Activated CD4-positive, CD25-positive, alpha-beta regulatory T cell treated with anti-CD3 and anti-CD28 coated beads, Interleukin-2, amount 50 U/mL, for 16 hours (primary cell): ENCODE results near the gene PRIM1.
"Not testable (repeated sequence)": the region's sequence is repeated elsewhere in the genome, so short reads cannot be mapped to it uniquely, and the experiment has no call there.

Source experiments
- DNase-seq: peaks from one replicate; pipeline ENCODE4 v3.0.0-alpha.2; 2020; ENCODE audit warnings: low read depth, low spot score

Gene PRIM1

GRCh38 chr12:56718636-56719035, 33.5 kb downstream of the PRIM1 start:
- no peak for DNase-seq

DNA sequence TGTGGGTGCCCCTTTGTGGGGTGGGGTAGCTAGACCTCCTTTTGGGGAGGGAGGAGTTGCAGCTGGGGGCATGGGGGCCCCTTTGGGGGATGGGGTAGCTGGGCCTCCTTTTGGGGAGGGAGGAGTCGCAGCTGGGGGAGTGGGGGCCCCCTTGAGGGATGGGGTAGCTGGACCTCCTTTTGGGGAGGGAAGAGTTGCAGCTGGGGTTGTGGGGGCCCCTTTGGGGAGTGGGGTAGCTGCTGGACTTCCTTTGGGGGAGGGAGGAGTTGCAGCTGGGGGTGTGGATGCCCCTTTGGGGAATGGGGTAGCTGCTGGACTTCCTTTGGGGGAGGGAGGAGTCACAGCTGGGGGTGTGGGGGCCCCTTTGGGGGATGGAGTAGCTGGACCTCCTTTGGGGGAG, 34.0 kb downstream of the PRIM1 start:
- no peak for DNase-seq

DNA sequence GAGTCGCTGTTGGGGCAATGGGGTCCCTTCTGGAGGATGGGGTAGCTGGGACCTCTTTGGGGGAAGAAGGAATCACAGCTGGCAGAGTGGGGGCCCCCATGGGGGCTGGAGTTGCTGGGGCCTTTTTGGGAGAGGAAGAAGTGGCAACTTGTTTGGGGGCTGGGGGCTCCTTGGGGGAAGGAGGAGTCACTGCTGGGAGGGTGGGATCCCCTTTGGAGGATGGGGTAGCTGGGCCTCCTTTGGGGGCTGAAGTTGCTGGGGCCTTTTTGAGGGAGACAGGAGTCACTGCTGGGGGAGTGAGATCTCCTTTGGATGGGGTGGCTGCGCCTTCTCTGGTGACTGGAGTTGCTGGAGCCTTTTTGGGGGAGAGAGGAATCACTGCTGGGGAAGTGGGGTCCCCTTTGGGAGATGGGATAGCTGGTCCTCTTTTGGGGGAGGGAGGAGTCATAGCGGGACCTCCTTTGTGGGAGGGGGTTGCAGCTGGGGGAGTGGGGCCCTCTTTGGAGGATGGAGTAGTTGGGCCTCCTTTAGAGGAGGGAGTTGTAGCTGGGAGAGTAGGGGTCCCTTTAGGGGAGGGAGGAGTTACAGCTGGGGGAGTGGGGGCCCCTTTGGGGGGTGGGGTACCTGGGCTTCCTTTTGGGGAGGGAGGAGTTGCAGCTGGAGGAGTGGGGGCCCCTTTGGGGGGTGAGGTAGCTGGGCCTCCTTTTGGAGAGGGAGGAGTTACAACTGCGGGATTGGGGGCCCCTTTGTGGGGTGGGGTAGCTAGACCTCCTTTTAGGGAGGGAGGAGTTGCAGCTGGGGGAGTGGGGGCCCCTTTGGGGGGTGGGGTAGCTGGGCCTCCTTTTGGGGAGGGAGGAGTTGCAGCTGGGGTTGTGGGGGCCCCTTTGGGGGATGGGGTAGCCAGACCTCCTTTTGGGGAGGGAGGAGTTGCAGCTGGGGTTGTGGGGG, 34.9 kb downstream of the PRIM1 start:
- no peak for DNase-seq

- no peak for DNase-seq
Measured at GRCh38 chr12:56716458-56716857, 35.7 kb downstream of the PRIM1 start.

DNA sequence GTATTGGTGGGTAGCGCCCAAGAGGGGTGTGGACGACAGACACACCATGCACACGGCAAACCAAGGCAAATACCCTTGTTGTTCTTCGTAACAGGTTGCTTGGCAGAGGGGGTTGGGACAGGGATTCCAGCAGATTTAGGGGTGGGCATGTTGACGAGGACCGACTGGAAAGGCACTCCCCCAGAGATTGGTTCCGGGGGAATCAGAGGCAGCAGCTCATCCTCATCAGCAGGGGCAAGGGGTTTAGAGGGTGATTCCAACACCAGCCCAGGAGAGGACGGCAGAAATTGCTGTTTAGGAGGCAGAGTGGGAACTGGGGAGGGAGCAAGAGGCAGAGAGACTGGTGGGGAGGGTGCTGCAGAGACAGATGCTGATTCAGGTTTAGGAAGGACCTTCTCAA, 36.3 kb downstream of the PRIM1 start:
- DNase-seq: no peak

- DNase-seq: no peak
Measured at GRCh38 chr12:56714431-56714929, 37.6 kb downstream of the PRIM1 start.

DNA sequence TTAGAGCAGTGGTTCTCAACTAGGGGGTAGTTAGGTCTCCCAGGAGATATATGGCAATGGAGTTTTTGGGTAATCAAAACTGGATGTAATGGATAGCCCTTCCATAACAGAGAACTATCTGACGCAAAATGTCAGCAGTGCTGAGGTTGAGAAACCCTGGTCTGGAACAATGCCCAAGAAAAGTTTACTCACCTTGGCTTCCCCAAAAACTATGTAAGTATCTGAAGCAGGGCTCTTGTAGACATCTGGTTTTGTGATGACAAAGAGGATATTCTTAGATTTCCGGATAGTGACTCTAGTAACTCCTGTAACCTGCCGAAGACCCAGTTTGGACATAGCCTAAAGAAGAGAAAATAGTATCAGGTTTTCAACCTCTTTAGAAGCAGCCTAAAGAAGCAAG, 38.8 kb downstream of the PRIM1 start:
- DNase-seq: no peak

DNA sequence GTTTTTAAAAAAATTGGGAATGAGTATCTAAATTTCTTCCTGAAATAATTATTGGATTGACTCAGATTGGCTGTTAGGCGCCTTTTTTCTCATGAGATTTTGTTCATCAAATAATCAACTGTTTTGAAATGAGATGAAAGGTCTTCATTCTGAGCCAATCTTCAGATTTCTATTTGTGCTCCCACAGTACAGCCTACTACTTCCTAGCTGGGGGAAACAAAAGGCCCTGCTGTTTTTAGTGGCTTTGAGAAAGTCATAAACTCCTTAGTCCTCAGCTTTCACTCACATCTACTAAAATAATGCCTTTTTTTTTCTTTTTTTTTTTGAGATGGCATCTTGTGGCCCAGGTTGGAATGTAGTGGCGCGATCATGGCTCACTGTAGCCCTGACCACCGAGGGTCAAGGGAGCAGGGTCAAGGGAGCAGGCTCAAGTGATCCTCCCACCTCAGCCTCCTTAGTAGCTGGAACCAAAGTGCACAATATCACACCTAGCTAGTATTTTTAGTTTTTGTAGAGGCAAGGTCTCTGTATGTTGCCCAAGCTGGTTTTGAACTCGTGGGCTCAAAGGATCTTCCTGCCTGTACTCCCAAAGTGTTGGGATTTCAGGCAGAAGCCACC, 42.3 kb downstream of the PRIM1 start:
- no peak for DNase-seq

GRCh38 chr12:56704522-56704921, 47.6 kb downstream of the PRIM1 start:
- DNase-seq: not testable (repeated sequence)

- no peak for DNase-seq
Measured at GRCh38 chr12:56699020-56699661, 53.0 kb downstream of the PRIM1 start.

GRCh38 chr12:56695327-56696101, 56.6 kb downstream of the PRIM1 start:
- DNase-seq: no peak

DNA sequence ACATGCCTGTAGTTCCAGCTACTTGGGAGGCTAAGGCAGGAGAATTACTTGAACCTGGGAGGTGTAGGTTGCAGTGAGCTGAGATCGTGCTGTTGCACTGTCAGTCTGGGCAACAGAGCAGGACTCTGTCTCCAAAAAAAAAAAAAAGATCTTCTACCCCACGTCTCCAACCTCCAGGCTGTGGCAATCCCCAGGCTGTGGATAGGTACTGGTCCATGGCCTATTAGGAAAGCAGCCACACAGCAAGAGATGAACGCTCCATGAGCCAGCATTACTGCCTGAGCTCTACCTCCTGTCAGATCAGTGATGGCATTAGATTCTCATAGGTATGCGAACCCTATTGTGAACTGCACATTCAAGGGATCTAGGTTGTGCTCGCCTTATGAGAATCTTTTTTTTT, 58.0 kb downstream of the PRIM1 start:
- no peak for DNase-seq

DNA sequence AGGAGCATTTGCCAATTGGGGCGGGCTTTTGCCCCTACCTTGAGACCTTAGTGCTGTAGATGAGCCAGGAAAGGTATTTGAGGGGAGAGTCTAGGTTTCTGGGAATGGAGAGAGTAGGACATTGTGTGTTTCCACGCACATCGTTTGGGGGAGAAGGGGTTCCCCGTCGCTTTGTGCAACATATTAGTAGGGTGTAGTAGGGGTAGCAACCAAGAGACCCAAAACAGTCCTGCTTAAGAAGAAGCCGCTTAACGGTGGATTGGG, 63.3 kb downstream of the PRIM1 start:
- no peak for DNase-seq

DNA sequence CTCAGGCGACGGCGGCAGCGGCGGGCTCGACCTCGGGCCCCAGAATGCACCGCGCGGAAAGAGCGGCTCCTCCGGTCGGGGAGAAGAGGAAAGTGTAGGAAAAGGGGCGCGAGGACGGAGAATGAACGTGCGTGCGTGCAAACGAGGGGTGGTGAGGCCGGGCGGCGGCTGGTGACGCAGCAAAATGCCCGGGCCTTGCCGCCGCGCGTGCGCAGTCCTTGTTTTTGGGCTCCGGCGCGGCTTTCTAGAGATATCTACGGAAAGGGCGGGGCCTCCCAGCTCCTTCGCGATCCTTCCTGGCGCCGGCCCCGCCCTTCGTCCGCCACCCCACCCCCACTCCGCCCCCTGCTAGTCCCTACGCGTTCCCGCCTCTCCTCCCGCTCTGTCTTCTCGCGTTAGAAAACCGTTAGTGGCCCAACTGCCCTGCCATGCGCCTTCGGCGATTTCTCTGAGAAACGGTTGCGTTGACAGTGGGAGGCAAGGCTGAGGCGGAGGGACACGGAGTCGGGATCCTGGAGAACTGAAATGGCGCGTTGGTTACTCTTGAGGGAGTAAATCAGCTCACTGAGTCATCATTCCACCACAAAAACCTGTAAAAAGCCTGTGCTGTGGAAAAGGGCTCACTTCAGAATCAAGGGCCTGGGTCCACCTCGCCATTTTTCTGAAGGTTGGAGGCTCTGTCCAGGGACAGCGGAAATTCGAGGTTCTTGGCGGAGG, 63.8 kb downstream of the PRIM1 start, which contains the start of gene PTGES3:
Gene PTGES3, minus strand, starts transcription at position 156 of the 717 bp plus-strand sequence. CDS start 285 bp downstream, outside the sequence.
- peak; percentile 91 for DNase-seq

GRCh38 chr12:56687223-56688128, 64.6 kb downstream of the PRIM1 start:
- peak; percentile 34 for DNase-seq

DNA sequence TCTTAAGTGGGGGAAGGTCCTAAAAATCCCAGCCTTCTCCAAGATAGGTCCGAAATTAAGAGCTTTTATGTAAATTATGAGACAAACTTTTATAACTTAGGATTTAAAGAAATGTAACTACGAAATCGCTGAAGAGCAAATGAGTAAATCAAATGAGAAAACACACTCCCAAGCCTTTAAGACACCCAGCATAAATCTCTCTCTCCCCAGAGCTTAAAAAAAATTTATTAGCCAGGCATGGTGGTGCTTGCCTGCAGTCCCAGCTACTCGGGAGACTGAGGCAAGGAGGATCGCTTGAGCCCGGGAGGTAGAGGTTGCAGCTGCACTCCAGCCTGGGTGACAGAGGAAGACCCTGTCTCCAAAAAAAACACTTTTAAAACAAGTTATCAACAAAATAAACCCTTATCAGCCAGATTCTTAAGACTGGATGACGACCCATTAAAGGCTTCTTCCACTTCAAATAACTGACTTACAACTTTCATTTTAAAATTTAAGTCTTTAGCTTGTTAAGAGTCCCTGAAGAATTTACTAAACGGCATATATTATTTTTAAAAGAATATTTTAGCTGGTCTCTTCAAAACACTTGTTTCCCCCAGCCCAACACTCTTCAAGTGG, 67.3 kb downstream of the PRIM1 start:
- DNase-seq: no peak

DNA sequence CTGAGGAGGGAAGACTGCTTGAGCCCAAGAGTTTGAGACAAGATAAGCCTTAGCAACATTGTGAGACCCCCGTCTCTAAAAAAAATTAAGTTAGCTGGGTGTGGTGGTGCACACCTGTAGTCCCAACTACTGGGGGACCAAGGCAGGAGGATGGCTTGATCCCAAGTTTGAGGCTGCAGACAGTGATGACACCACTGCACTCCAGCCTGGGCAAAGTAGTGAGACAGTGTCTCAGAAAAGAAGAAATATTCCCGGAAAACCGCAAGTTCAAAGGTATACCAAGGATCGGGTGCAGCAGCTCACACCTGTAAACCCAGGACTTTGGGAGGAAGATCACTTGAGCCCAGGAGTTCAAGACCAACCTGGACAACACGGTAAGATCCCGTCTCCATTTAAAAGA, 69.8 kb downstream of the PRIM1 start:
- DNase-seq: no peak
